KMS-11 (cell line): ENCODE data around the gene LSMEM2.

Source experiments
- H2AFZ ChIP-seq: fragments of 200-600 bp; sonication (generic); 2 replicates; pipeline ENCODE4 v1.6.1; 2016; ENCODE audit warnings: antibody characterized with exemption, mixed run types, low read depth
- H3K27ac ChIP-seq: fragments of 200-600 bp; sonication (generic); 2 replicates; pipeline ENCODE4 v1.6.1; 2016; ENCODE audit warnings: mild to moderate bottlenecking, mixed run types
- H3K27me3 ChIP-seq: fragments of 200-600 bp; sonication (generic); 2 replicates; pipeline ENCODE4 v1.6.1; 2017; ENCODE audit warnings: mild to moderate bottlenecking, low read depth, mixed run types, moderate library complexity; ENCODE audit not compliant: insufficient read depth
- H3K36me3 ChIP-seq: fragments of 200-600 bp; sonication (generic); 2 replicates; pipeline ENCODE4 v1.6.1; 2017; ENCODE audit warnings: mild to moderate bottlenecking, mixed run types; ENCODE audit not compliant: insufficient read depth
- H3K4me1 ChIP-seq: fragments of 200-600 bp; sonication (generic); 2 replicates; pipeline ENCODE4 v1.6.1; 2016; ENCODE audit warnings: mild to moderate bottlenecking, low read depth, mixed run types; ENCODE audit not compliant: poor library complexity, severe bottlenecking
- H3K4me2 ChIP-seq: fragments of 200-600 bp; sonication (generic); 2 replicates; pipeline ENCODE4 v1.7.0; 2016; ENCODE audit warnings: mild to moderate bottlenecking, mixed run types
- H3K4me3 ChIP-seq: fragments of 200-600 bp; sonication (generic); IDR thresholded peaks from 2 replicates; pipeline ENCODE4 v1.6.1; 2017; ENCODE audit warnings: low read depth, low read length, mixed read lengths; ENCODE audit not compliant: insufficient read depth
- H3K79me2 ChIP-seq: fragments of 200-600 bp; sonication (generic); 2 replicates; pipeline ENCODE4 v1.6.1; 2016; ENCODE audit warnings: low read depth, mixed run types; ENCODE audit not compliant: insufficient read depth
- H3K9ac ChIP-seq: fragments of 200-600 bp; sonication (generic); 2 replicates; pipeline ENCODE4 v1.6.1; 2016; ENCODE audit warnings: mild to moderate bottlenecking, mixed run types
- H4K20me1 ChIP-seq: fragments of 200-600 bp; sonication (generic); 2 replicates; pipeline ENCODE4 v1.6.1; 2016; ENCODE audit warnings: mild to moderate bottlenecking, mixed run types; ENCODE audit not compliant: insufficient read depth
- CTCF ChIP-seq: fragments of 200-600 bp; sonication (generic); conservative IDR thresholded peaks from 2 replicates; pipeline ENCODE4 v1.6.1; 2017; ENCODE audit warnings: low read depth, mild to moderate bottlenecking, antibody characterized with exemption, low read length, moderate library complexity, mixed read lengths

The LSMEM2 gene

GRCh38 chr3:50330330-50330729 lies 51.4 kb downstream of the LSMEM2 start:
- H3K79me2 ChIP-seq = peaks cover 28% of the 10 kb centered on the region
- H4K20me1 ChIP-seq = no peaks in the 10 kb centered on the region
- no peak overlapping the region for H2AFZ ChIP-seq
- no peak overlapping the region for H3K4me3 ChIP-seq
- H3K36me3 ChIP-seq = no peaks in the 10 kb centered on the region
- no peak overlapping the region for H3K4me2 ChIP-seq
- no peaks in the 10 kb centered on the region for H3K27me3 ChIP-seq
- TF ChIP-seq CTCF = no peak
- H3K4me1 ChIP-seq = no peaks in the 10 kb centered on the region
- H3K9ac ChIP-seq = no peak overlapping the region
- H3K27ac ChIP-seq = no peak overlapping the region

GRCh38 chr3:50331364-50331907 lies 52.5 kb downstream of the LSMEM2 start:
- no peak overlapping the region for H3K4me3 ChIP-seq
- peaks cover 39% of the 10 kb centered on the region for H3K79me2 ChIP-seq
- no peaks in the 10 kb centered on the region for H3K4me1 ChIP-seq
- H4K20me1 ChIP-seq = no peaks in the 10 kb centered on the region
- no peak overlapping the region for H3K9ac ChIP-seq
- H2AFZ ChIP-seq = no peak overlapping the region
- TF ChIP-seq CTCF = no peak
- H3K36me3 ChIP-seq = no peaks in the 10 kb centered on the region
- H3K27me3 ChIP-seq = no peaks in the 10 kb centered on the region
- H3K4me2 ChIP-seq = no peak overlapping the region
- H3K27ac ChIP-seq = no peak overlapping the region

- Histone ChIP-seq H3K79me2 (peaks cover 36% of the 10 kb centered on the region), H3K36me3 (no peaks in the 10 kb centered on the region), H3K9ac (no peak overlapping the region), H3K4me1 (no peaks in the 10 kb centered on the region), H3K4me2 (no peak overlapping the region), H3K27ac (no peak overlapping the region), H2AFZ (no peak overlapping the region), H3K4me3 (no peak overlapping the region), H3K27me3 (no peaks in the 10 kb centered on the region), H4K20me1 (no peaks in the 10 kb centered on the region)
- TF ChIP-seq CTCF = no peak
Measured at GRCh38 chr3:50333744-50334328, 54.9 kb downstream of the LSMEM2 start.

GRCh38 chr3:50334339-50335075 lies 55.6 kb downstream of the LSMEM2 start:
- Histone ChIP-seq H3K27me3 (no peaks in the 10 kb centered on the region), H3K9ac (no peak overlapping the region), H3K4me1 (no peaks in the 10 kb centered on the region), H3K4me3 (no peak overlapping the region), H3K4me2 (no peak overlapping the region), H3K36me3 (no peaks in the 10 kb centered on the region), H4K20me1 (no peaks in the 10 kb centered on the region), H3K27ac (no peak overlapping the region), H3K79me2 (peaks cover 36% of the 10 kb centered on the region), H2AFZ (no peak overlapping the region)
- no peak for TF ChIP-seq CTCF
